Stimulated activated CD8-positive, alpha-beta memory T cell treated with anti-CD3 and anti-CD28 coated beads, Interleukin-12 subunit alpha, Interleukin-12 subunit beta, amount 100 ng/mL, for 24 hours (primary cell): Measurements from ENCODE around the gene SCGB1C2.
"Not testable (repeated sequence)": the region's sequence is repeated elsewhere in the genome, so short reads cannot be mapped to it uniquely, and the experiment has no call there.

Experiments
- DNase-seq: peaks from one replicate; pipeline ENCODE4 v3.0.0-alpha.2; 2020; ENCODE audit errors: extremely low read depth

SCGB1C2 gene

DNA sequence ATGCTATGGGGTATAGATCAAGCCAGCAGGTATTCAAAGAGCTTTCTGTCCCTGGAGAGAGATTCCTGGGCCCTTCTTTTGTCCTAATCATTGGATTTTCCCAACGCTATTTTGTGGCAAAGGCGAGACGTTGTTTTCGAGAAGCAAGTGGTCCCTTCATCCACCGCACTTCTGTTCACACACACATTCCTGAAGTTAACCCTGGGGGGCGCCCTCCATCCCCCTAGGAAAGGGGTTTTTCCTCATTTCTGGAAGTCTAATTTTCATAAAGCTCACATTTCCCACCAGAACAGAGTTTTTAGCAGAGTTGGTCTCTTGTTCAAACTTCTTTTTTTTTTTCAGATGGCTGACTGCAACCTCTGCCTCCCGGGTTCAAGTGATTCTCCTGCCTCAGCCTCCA, 11.9 kb downstream of the SCGB1C2 start:
- no peak for DNase-seq

- no peak for DNase-seq
Observed at GRCh38 chr17:149897-150584, 12.7 kb downstream of the SCGB1C2 start.

DNA sequence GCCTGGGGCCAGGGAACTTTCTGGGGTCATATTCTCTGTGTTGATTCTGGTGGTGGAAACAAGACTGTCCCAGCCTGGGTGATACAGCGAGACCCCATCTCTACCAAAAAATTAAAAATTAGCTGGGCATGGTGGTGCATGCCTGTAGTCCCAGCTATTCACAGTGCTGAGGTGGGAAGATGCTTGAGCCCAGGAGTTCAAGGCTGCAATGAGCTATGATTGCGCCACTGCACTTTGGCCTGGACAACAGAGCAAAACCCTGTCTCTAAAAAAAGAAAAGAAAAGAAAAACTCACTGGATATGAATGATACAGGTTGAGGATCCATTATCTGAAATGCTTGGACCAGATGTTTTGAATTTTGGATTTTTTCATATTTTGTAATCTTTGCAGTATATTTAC, 13.6 kb downstream of the SCGB1C2 start:
- DNase-seq, result no peak

GRCh38 chr17:151886-152859, 14.8 kb downstream of the SCGB1C2 start:
- no peak for DNase-seq

GRCh38 chr17:152860-153420, 15.6 kb downstream of the SCGB1C2 start:
- DNase-seq, result no peak

DNA sequence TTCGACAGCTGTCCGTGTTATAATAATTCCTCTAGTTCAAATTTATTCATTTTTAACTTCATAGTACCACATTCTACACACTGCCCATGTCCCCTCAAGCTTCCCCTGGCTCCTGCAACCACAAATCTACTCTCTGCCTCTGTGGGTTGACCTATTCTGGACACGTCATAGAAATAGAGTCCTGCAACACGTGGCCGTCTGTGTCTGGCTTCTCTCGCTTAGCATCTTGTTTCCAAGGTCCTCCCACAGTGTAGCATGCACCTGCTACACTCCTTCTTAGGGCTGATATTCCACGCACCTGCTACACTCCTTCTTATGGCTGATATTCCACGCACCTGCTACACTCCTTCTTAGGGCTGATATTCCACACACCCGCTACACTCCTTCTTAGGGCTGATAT, 16.5 kb downstream of the SCGB1C2 start:
- no peak for DNase-seq

- DNase-seq, result no peak
Observed at GRCh38 chr17:155576-155975, 18.2 kb downstream of the SCGB1C2 start.

GRCh38 chr17:156094-156621, 18.8 kb downstream of the SCGB1C2 start:
- no peak for DNase-seq

GRCh38 chr17:156946-157345, 19.6 kb downstream of the SCGB1C2 start:
- no peak for DNase-seq

DNA sequence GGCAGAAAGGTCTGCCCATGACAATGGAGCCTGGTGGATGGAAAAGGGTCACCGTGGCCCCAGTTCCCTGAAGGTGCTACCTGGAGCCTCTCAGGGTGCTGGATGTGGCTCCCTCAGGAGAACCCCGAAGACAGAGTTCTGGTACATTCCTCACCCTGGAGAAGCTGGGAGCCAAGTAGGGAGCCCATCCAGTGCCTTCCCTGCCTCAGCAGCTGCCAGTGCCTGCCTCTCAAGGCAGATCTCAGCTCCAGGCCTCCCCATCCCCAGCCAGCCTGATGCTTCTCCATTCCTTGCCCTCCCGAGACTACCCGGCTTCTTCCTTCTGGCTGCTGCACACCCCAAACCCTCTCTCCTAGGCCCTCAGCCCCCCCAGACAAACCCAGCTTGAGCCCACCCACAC, 20.5 kb downstream of the SCGB1C2 start:
- no peak for DNase-seq

DNA sequence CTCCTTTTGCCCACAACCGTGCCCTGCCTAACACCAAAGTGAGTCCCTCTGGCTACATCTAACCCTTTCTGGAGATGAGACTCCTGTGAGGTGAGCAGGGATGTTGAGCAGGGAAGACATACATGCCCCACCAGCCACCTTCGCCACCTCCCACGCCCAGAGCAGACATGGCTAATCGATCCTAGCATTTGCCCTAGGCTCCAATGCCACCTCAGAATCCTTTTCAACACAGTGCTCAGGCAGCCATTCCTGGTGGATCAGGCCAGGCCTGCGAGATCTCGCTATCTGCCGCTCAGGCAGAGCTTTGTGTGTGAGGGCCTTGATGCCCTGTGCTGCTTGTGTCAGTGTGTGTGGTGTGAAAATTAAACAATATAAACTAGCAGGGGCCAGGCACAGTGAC, 21.0 kb downstream of the SCGB1C2 start:
- no peak for DNase-seq

GRCh38 chr17:159609-160008, 22.2 kb downstream of the SCGB1C2 start:
- no peak for DNase-seq

GRCh38 chr17:160336-160735, 23.0 kb downstream of the SCGB1C2 start:
- DNase-seq, result no peak

DNA sequence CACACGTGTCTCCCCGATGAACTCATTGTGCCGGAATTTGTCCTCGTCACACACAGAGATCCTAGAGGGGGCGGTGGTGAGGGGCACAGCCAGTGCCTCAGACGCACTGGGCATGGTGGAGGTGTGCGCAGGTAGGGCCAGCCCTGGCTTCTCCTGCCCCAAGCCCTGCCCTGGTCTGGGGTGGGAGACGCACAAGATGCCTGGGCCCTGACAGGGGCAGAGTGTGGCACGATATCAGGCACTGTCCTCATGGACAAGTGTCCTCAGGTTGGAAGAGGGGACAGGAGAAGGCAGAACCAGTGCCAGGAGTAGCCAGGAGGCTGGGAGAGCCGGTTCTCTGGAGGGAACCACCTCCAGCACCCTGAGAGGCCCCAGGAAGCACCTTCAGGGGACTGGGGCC, 24.1 kb downstream of the SCGB1C2 start:
- no peak for DNase-seq

DNA sequence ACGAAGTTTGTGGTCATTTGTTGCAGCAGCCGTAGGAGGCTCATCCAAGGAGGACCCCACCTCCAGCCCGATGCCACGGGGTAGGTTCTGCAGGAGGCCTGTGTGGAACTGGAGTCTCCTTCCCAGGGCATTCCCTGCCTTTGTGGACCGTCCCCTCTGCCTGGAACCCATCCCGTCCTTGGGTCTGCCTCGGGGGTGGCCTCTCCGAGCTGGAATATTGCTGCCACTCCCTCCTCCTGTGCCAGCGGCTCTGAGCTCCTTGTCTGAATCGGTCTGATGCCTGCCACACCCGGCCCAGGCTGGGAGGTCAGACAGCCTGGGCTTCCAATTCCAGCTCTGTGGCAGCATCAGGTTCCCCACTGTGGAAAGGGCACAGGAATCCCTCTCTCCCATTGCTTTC, 25.3 kb downstream of the SCGB1C2 start:
- DNase-seq, result no peak

GRCh38 chr17:163514-164098, 26.2 kb downstream of the SCGB1C2 start:
- no peak for DNase-seq

- DNase-seq, result no peak
Observed at GRCh38 chr17:164303-165235, 27.2 kb downstream of the SCGB1C2 start.

- DNase-seq, result no peak
Observed at GRCh38 chr17:165939-166338, 28.6 kb downstream of the SCGB1C2 start.

GRCh38 chr17:168614-169013, 31.2 kb downstream of the SCGB1C2 start:
- not testable (repeated sequence) for DNase-seq

DNA sequence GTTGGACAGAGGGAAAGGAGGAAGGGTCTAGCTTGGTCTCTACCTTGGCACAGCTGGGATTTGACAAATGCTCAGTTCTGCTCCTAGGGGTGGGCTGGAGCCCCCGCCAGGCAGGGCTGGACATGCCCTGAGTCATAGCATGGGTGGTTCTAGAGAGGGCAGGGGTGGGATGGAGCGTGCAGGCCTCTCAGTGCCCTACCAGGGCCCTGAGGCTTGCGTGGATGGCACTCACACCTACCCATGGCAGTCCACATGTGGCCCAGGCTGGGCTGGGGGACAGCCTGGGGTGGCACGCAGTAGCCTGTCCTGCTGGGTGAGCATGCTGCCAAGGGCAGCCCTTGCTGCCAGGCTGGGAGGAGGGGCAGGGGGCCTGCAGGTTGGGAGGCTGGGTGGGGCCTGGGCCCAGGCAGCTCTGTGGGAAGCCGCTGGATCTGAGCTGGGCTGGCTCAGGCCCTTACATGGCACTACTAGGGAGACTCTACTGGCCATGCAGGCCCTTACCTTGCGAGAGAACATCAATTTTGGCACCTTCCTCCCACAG, 32.8 kb downstream of the SCGB1C2 start:
- DNase-seq, result no peak

DNA sequence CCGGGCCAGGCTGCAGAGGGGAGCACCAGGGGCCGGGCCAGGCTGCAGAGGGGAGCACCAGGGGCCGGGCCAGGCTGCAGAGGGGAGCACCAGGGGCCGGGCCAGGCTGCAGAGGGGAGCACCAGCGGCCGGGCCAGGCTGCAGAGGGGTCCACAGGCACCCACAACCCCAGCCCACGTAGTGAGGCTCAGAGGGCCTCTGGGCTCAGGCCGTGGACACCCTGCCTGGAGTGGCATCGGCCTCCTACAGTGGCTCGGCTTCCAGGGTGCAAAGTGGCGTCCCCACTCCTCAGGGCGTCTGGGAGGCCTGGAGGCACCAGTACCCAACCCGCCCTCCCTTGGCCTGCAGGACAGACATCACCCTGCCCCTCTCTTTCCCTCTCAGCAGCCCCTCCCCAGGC, 34.5 kb downstream of the SCGB1C2 start:
- DNase-seq, result no peak
